GM19193 (cell line): Measurements from ENCODE around the gene PCCA.

ENCODE experiments used
- POLR2A ChIP-seq: IDR thresholded peaks from 4 replicates; pipeline ENCODE4 v1.6.1; 2011; ENCODE audit not compliant: insufficient read depth, insufficient read length; ENCODE audit errors: extremely low read depth

The PCCA gene

GRCh38 chr13:100518394-100519062, 429.6 kb downstream of the PCCA start:
- no peak for TF ChIP-seq POLR2A

GRCh38 chr13:100519626-100520025, 430.7 kb downstream of the PCCA start:
- no peak for TF ChIP-seq POLR2A

GRCh38 chr13:100520936-100521850, 432.3 kb downstream of the PCCA start:
- no peak for TF ChIP-seq POLR2A

- TF ChIP-seq POLR2A, result no peak
Measured at GRCh38 chr13:100521851-100522617, 433.1 kb downstream of the PCCA start.

- no peak for TF ChIP-seq POLR2A
Measured at GRCh38 chr13:100522618-100523309, 433.9 kb downstream of the PCCA start.

GRCh38 chr13:100523411-100523810, 434.5 kb downstream of the PCCA start:
- no peak for TF ChIP-seq POLR2A

- TF ChIP-seq POLR2A, result no peak
Measured at GRCh38 chr13:100523981-100524386, 435.1 kb downstream of the PCCA start.

GRCh38 chr13:100525453-100526317, 436.8 kb downstream of the PCCA start:
- no peak for TF ChIP-seq POLR2A

- no peak for TF ChIP-seq POLR2A
Measured at GRCh38 chr13:100526318-100527000, 437.6 kb downstream of the PCCA start.

GRCh38 chr13:100527644-100528043, 438.8 kb downstream of the PCCA start:
- no peak for TF ChIP-seq POLR2A

GRCh38 chr13:100528353-100528752, 439.5 kb downstream of the PCCA start:
- no peak for TF ChIP-seq POLR2A

- no peak for TF ChIP-seq POLR2A
Measured at GRCh38 chr13:100528820-100529219, 439.9 kb downstream of the PCCA start.

GRCh38 chr13:100529666-100530377, 440.9 kb downstream of the PCCA start:
- TF ChIP-seq POLR2A, result no peak

GRCh38 chr13:100530671-100531213, 441.8 kb downstream of the PCCA start:
- TF ChIP-seq POLR2A, result no peak
